ENCODE measurements around the gene SF3A1. TPM values are rescaled to one million over a fixed set of nuclear protein-coding genes. Genes with fewer than 3 reads are reported as not detected.

The SF3A1 gene
- total and polyA plus RNA-seq, 2 donors (not counting 1 experiment from before 2014, with no cell fraction given), result 92.1 to 283 TPM

GRCh38 chr22:30335236-30335635, 21.5 kb downstream of the SF3A1 start:
- Mint-ChIP-seq H3K4me1 (no peaks in the 10 kb centered on the region), H3K27me3 (no peaks in the 10 kb centered on the region), H3K4me3 (no peak overlapping the region), H3K9me3 (ENCODE audit: insufficient read depth) (no peaks in the 10 kb centered on the region), H3K27ac (peak overlapping the region; percentile 37)
- no peaks in the 10 kb centered on the region for H3K27me3 ChIP-seq (replicated peaks in 1 of 4; ENCODE audit: control extremely low read depth in 1 of 4, control insufficient read depth in 3 of 4, insufficient read depth in 4 of 4, low read length in 3 of 4)
- intact Hi-C loops (cut with micrococcal nuclease), result no loop called here
- no peaks in the 10 kb centered on the region for H3K9me3 ChIP-seq (ENCODE audit: control extremely low read depth in 1 of 3, control insufficient read depth in 2 of 3, insufficient read depth in 1 of 3, low read length in 2 of 3)
- H3K27ac ChIP-seq (ENCODE audit: low read length in 2 of 2), result no peak overlapping the region
- no peaks in the 10 kb centered on the region for H3K4me1 ChIP-seq (ENCODE audit: control insufficient read depth in 2 of 2, insufficient read depth in 2 of 2, low read length in 2 of 2)
- H3K79me2 ChIP-seq (ENCODE audit: control insufficient read depth, insufficient read depth, low read length), result no peaks in the 10 kb centered on the region
- 100% methylated on average over 1 of the region's 1 CpG for WGBS (ENCODE audit: insufficient coverage)
- no peak for DNase-seq
- H2AFZ ChIP-seq (ENCODE audit: insufficient read depth, low read depth, low read length, poor library complexity, severe bottlenecking), result no peak overlapping the region
- TF ChIP-seq CTCF (IDR thresholded peaks at IDR 0.05), result no peak
- TF ChIP-seq EZH2 (IDR thresholded peaks at IDR 0.05; ENCODE audit: borderline replicate concordance, insufficient read depth, low read depth, low read length, poor library complexity, severe bottlenecking), result no peak
- no peak overlapping the region for H3K9ac ChIP-seq (ENCODE audit: low read length)
- ATAC-seq (ENCODE audit: low read depth), result no peak
- ChIA-PET POLR2A (no interaction called here), CTCF (interaction anchor here (1.4 to 2.9 kb wide), 2 partner anchors 47 to 51 kb away, joined by 3 to 14 read pairs; partner anchors contain the start of gene CASTOR1)
- H3K4me2 ChIP-seq (replicated peaks; ENCODE audit: low read depth, low read length, poor library complexity, severe bottlenecking), result no peak overlapping the region
- no peak overlapping the region for H3K4me3 ChIP-seq (ENCODE audit: control extremely low read depth in 1 of 5, extremely low read depth in 1 of 5, insufficient read depth in 1 of 5, low read depth in 2 of 5, low read length in 4 of 5)
- H3K36me3 ChIP-seq (replicated peaks in 1 of 2; ENCODE audit: control extremely low read depth in 1 of 2, control insufficient read depth in 1 of 2, extremely low read depth in 1 of 2, insufficient read depth in 2 of 2, low read length in 1 of 2), result peaks cover 4 to 83% of the 10 kb centered on the region in 2 experiments
- H4K20me1 ChIP-seq (ENCODE audit: control insufficient read depth, insufficient read depth, low read length, poor library complexity, severe bottlenecking), result peaks cover 18% of the 10 kb centered on the region

GRCh38 chr22:30334646-30335045, 22.0 kb downstream of the SF3A1 start:
- H3K27ac ChIP-seq (ENCODE audit: low read length in 2 of 2), result no peak overlapping the region

More at GRCh38 chr22:30334646-30335045, 22.0 kb downstream of the SF3A1 start:
- no CpG with 5 or more reads among the region's 4 CpGs for WGBS (ENCODE audit: insufficient coverage)
- H3K27ac Mint-ChIP-seq, result no peak overlapping the region
- H3K4me3 Mint-ChIP-seq, result no peak overlapping the region
- no peaks in the 10 kb centered on the region for H3K27me3 Mint-ChIP-seq
- H3K4me1 ChIP-seq (ENCODE audit: control insufficient read depth in 2 of 2, insufficient read depth in 2 of 2, low read length in 2 of 2), result no peaks in the 10 kb centered on the region
- no peak for DNase-seq
- no peaks in the 10 kb centered on the region for H3K27me3 ChIP-seq (replicated peaks in 1 of 4; ENCODE audit: control extremely low read depth in 1 of 4, control insufficient read depth in 3 of 4, insufficient read depth in 4 of 4, low read length in 3 of 4)
- no peaks in the 10 kb centered on the region for H3K9me3 Mint-ChIP-seq (ENCODE audit: insufficient read depth)
- H3K4me2 ChIP-seq (replicated peaks; ENCODE audit: low read depth, low read length, poor library complexity, severe bottlenecking), result no peak overlapping the region
- no peak overlapping the region for H2AFZ ChIP-seq (ENCODE audit: insufficient read depth, low read depth, low read length, poor library complexity, severe bottlenecking)
- TF ChIP-seq EZH2 (IDR thresholded peaks at IDR 0.05; ENCODE audit: borderline replicate concordance, insufficient read depth, low read depth, low read length, poor library complexity, severe bottlenecking) (no peak), CTCF (IDR thresholded peaks at IDR 0.05) (no peak)
- H3K9me3 ChIP-seq (ENCODE audit: control extremely low read depth in 1 of 3, control insufficient read depth in 2 of 3, insufficient read depth in 1 of 3, low read length in 2 of 3), result no peaks in the 10 kb centered on the region
- ChIA-PET POLR2A (no interaction called here), CTCF (interaction anchor here (1.4 to 2.9 kb wide), 2 partner anchors 46 to 51 kb away, joined by 3 to 14 read pairs; partner anchors contain the start of gene CASTOR1)
- H3K4me3 ChIP-seq (ENCODE audit: control extremely low read depth in 1 of 5, extremely low read depth in 1 of 5, insufficient read depth in 1 of 5, low read depth in 2 of 5, low read length in 4 of 5), result no peak overlapping the region
- no peaks in the 10 kb centered on the region for H3K4me1 Mint-ChIP-seq
- H3K36me3 ChIP-seq (replicated peaks in 1 of 2; ENCODE audit: control extremely low read depth in 1 of 2, control insufficient read depth in 1 of 2, extremely low read depth in 1 of 2, insufficient read depth in 2 of 2, low read length in 1 of 2), result peaks cover 3 to 77% of the 10 kb centered on the region in 2 experiments
- H3K9ac ChIP-seq (ENCODE audit: low read length), result no peak overlapping the region
- H4K20me1 ChIP-seq (ENCODE audit: control insufficient read depth, insufficient read depth, low read length, poor library complexity, severe bottlenecking), result peaks cover 18% of the 10 kb centered on the region
- intact Hi-C loops (cut with micrococcal nuclease), result no loop called here
- H3K79me2 ChIP-seq (ENCODE audit: control insufficient read depth, insufficient read depth, low read length), result no peaks in the 10 kb centered on the region
- ATAC-seq (ENCODE audit: low read depth), result no peak

All from B cell (primary cell).